BLaER1 treated with 17β-estradiol and CSF1 and Interleukin-3, amounts not matched to agents 10 nM and 100 nM (cell line): Measurements from ENCODE around the gene BIN2.

Experiments used
- H3K27ac ChIP-seq, 11 experiments: shearing (Covaris generic); formaldehyde crosslinking; 2 replicates each; pipeline ENCODE4 v1.8.1; 2022
- H3K27me3 ChIP-seq, 11 experiments: shearing (Covaris generic); formaldehyde crosslinking; 2 replicates each; pipeline ENCODE4 v1.8.1; 2022
- H3K36me3 ChIP-seq, 11 experiments: shearing (Covaris generic); formaldehyde crosslinking; 2 replicates each; pipeline ENCODE4 v1.8.1; 2022
- H3K4me1 ChIP-seq, 10 experiments: shearing (Covaris generic); formaldehyde crosslinking; 2 replicates each; pipeline ENCODE4 v1.8.1; 2022
- H3K4me2 ChIP-seq, 11 experiments: shearing (Covaris generic); formaldehyde crosslinking; 2 replicates each; pipeline ENCODE4 v1.8.1; 2022
- H3K4me3 ChIP-seq, 10 experiments: shearing (Covaris generic); formaldehyde crosslinking; 2 replicates each; pipeline ENCODE4 v1.8.1; 2022
- H3K9ac ChIP-seq, 11 experiments: shearing (Covaris generic); formaldehyde crosslinking; 2 replicates each; pipeline ENCODE4 v1.8.1; 2022
- H3K9me3 ChIP-seq, 11 experiments: shearing (Covaris generic); formaldehyde crosslinking; replicated peaks in 1 of 11; 2 replicates each; pipeline ENCODE4 v1.8.1; 2022
- H4K20me1 ChIP-seq, 11 experiments: shearing (Covaris generic); formaldehyde crosslinking; 2 replicates each; pipeline ENCODE4 v1.8.1; 2022
- Cebpa-rat ChIP-seq, 11 experiments: shearing (Covaris generic); IDR thresholded peaks; 2 replicates each; pipeline ENCODE4 v1.8.1; 2022

Gene BIN2

GRCh38 chr12:51357374-51358047 is 33.5 kb upstream of the BIN2 start:
- Histone ChIP-seq H3K9ac (peak overlapping the region in 4 of 11 experiments; percentile 1 to 64 (median 32); a peak in 5 of 22 replicates), H3K4me3 (peak overlapping the region in 1 of 10 experiments; percentile 19; a peak in 1 of 20 replicates), H3K27ac (peak overlapping the region in 4 of 11 experiments; percentile 4 to 71 (median 53); a peak in 6 of 22 replicates), H3K4me1 (peaks cover 11 to 69% (median 16%) of the 10 kb centered on the region in 10 experiments), H3K4me2 (peak overlapping the region; percentile 55 to 95 (median 76)), H4K20me1 (no peaks in the 10 kb centered on the region), H3K27me3 (peaks cover 0 to 23% (median 0%) of the 10 kb centered on the region in 11 experiments; a peak in 7 of 22 replicates), H3K36me3 (no peaks in the 10 kb centered on the region), H3K9me3 (no peaks in the 10 kb centered on the region)
- no peak for TF ChIP-seq Cebpa-rat (IDR thresholded peaks at IDR 0.05)

GRCh38 chr12:51351913-51352532 is 28.0 kb upstream of the BIN2 start:
- Histone ChIP-seq H3K4me1 (peaks cover under 1 to 31% (median 4%) of the 10 kb centered on the region in 10 experiments), H3K27me3 (no peaks in the 10 kb centered on the region; a peak in 1 of 22 replicates), H4K20me1 (no peaks in the 10 kb centered on the region), H3K9me3 (no peaks in the 10 kb centered on the region), H3K9ac (no peak overlapping the region), H3K4me2 (no peak overlapping the region), H3K27ac (no peak overlapping the region), H3K4me3 (no peak overlapping the region), H3K36me3 (no peaks in the 10 kb centered on the region)
- no peak for TF ChIP-seq Cebpa-rat (IDR thresholded peaks at IDR 0.05)

- no peaks in the 10 kb centered on the region for H4K20me1 ChIP-seq
- H3K27ac ChIP-seq = no peak overlapping the region
- H3K4me3 ChIP-seq = no peak overlapping the region
- no peaks in the 10 kb centered on the region for H3K36me3 ChIP-seq
- no peaks in the 10 kb centered on the region for H3K9me3 ChIP-seq
- peaks cover 0 to 11% (median 1%) of the 10 kb centered on the region in 10 experiments; a peak in 6 of 20 replicates for H3K4me1 ChIP-seq
- no peak overlapping the region for H3K4me2 ChIP-seq
- H3K27me3 ChIP-seq = no peaks in the 10 kb centered on the region; a peak in 1 of 22 replicates
- no peak for TF ChIP-seq Cebpa-rat (IDR thresholded peaks at IDR 0.05)
- no peak overlapping the region for H3K9ac ChIP-seq
Observed at GRCh38 chr12:51349026-51349425, 25.1 kb upstream of the BIN2 start.

- Histone ChIP-seq H3K36me3 (no peaks in the 10 kb centered on the region), H3K9me3 (no peaks in the 10 kb centered on the region), H3K27ac (no peak overlapping the region), H4K20me1 (no peaks in the 10 kb centered on the region), H3K4me1 (peaks cover 0 to 11% (median 0%) of the 10 kb centered on the region in 10 experiments; a peak in 4 of 20 replicates), H3K27me3 (no peaks in the 10 kb centered on the region; a peak in 1 of 22 replicates), H3K4me3 (no peak overlapping the region), H3K9ac (no peak overlapping the region), H3K4me2 (no peak overlapping the region)
- TF ChIP-seq Cebpa-rat (IDR thresholded peaks at IDR 0.05) = no peak
Observed at GRCh38 chr12:51348116-51348515, 24.1 kb upstream of the BIN2 start.

GRCh38 chr12:51346581-51346980 is 22.6 kb upstream of the BIN2 start, which contains the start of gene CELA1:
CELA1 (minus strand) TSS chr12:51346679; CDS start chr12:51346638, 41 bp downstream.
- no peaks in the 10 kb centered on the region for H3K9me3 ChIP-seq
- H4K20me1 ChIP-seq = no peaks in the 10 kb centered on the region
- H3K36me3 ChIP-seq = no peaks in the 10 kb centered on the region
- no peak within 1 kb of the TSS for H3K27ac ChIP-seq
- H3K4me2 ChIP-seq = peak within 1 kb of the TSS in 3 of 11 experiments; percentile 8 to 15 (median 10); a peak in 1 of 22 replicates
- no peak within 1 kb of the TSS for H3K9ac ChIP-seq
- H3K4me1 ChIP-seq = peaks cover 0 to 15% (median 0%) of the 10 kb centered on the region in 10 experiments; a peak in 5 of 20 replicates
- H3K4me3 ChIP-seq = no peak within 1 kb of the TSS
- no peaks in the 10 kb centered on the region for H3K27me3 ChIP-seq
- no peak for TF ChIP-seq Cebpa-rat (IDR thresholded peaks at IDR 0.05)

GRCh38 chr12:51345681-51346080 is 21.7 kb upstream of the BIN2 start:
- H3K9ac ChIP-seq = no peak overlapping the region
- no peak overlapping the region for H3K4me3 ChIP-seq

GRCh38 chr12:51343201-51343600 is 19.2 kb upstream of the BIN2 start:
- Histone ChIP-seq H3K4me1 (peaks cover 4 to 28% (median 7%) of the 10 kb centered on the region in 10 experiments; a peak in 17 of 20 replicates), H3K27ac (no peak overlapping the region), H3K9me3 (no peaks in the 10 kb centered on the region), H3K36me3 (no peaks in the 10 kb centered on the region), H3K9ac (no peak overlapping the region), H3K27me3 (no peaks in the 10 kb centered on the region), H3K4me3 (no peak overlapping the region), H4K20me1 (no peaks in the 10 kb centered on the region), H3K4me2 (no peak overlapping the region)
- TF ChIP-seq Cebpa-rat (IDR thresholded peaks at IDR 0.05) = no peak

More at GRCh38 chr12:51345681-51346080, 21.7 kb upstream of the BIN2 start:
- no peaks in the 10 kb centered on the region for H3K27me3 ChIP-seq
- peaks cover 4 to 24% (median 5%) of the 10 kb centered on the region in 10 experiments; a peak in 17 of 20 replicates for H3K4me1 ChIP-seq
- no peak for TF ChIP-seq Cebpa-rat (IDR thresholded peaks at IDR 0.05)
- no peaks in the 10 kb centered on the region for H3K9me3 ChIP-seq
- no peaks in the 10 kb centered on the region for H3K36me3 ChIP-seq
- H3K4me2 ChIP-seq = peak overlapping the region in 3 of 11 experiments; percentile 8 to 15 (median 10); a peak in 1 of 22 replicates
- H3K27ac ChIP-seq = no peak overlapping the region
- H4K20me1 ChIP-seq = no peaks in the 10 kb centered on the region

GRCh38 chr12:51342416-51342815 is 18.4 kb upstream of the BIN2 start:
- Histone ChIP-seq H4K20me1 (no peaks in the 10 kb centered on the region), H3K4me1 (peaks cover 4 to 28% (median 7%) of the 10 kb centered on the region in 10 experiments; a peak in 17 of 20 replicates), H3K4me3 (no peak overlapping the region), H3K9me3 (no peaks in the 10 kb centered on the region), H3K9ac (no peak overlapping the region), H3K27me3 (no peaks in the 10 kb centered on the region), H3K27ac (no peak overlapping the region), H3K36me3 (no peaks in the 10 kb centered on the region), H3K4me2 (no peak overlapping the region)
- TF ChIP-seq Cebpa-rat (IDR thresholded peaks at IDR 0.05) = no peak
